OCI-LY1 (cell line): ENCODE data around the gene ZNF318.
"Not testable (repeated sequence)": the region's sequence is repeated elsewhere in the genome, so short reads cannot be mapped to it uniquely, and the experiment has no call there.

Source experiments
- H2AFZ ChIP-seq: fragments of 200-600 bp; sonication (generic), shearing (Covaris generic); 2 replicates; pipeline ENCODE4 v1.6.0; 2014; ENCODE audit warnings: antibody characterized with exemption, mild to moderate bottlenecking, low read length
- H3F3A ChIP-seq: fragments of 200-600 bp; sonication (generic), shearing (Covaris generic); 2 replicates; pipeline ENCODE4 v1.6.0; 2014; ENCODE audit warnings: mild to moderate bottlenecking, antibody characterized with exemption, low read length, moderate library complexity; ENCODE audit not compliant: insufficient read depth
- H3K27ac ChIP-seq: fragments of 200-600 bp; sonication (generic); 2 replicates; pipeline ENCODE4 v1.5.1; 2014; ENCODE audit warnings: low read length, mixed run types, mild to moderate bottlenecking, low read depth; ENCODE audit not compliant: poor library complexity, severe bottlenecking
- H3K27me3 ChIP-seq: fragments of 200-600 bp; sonication (generic); 2 replicates; pipeline ENCODE4 v1.6.0; 2014; ENCODE audit warnings: antibody characterized with exemption, mild to moderate bottlenecking, low read length, moderate library complexity; ENCODE audit not compliant: insufficient read depth
- H3K36me3 ChIP-seq: fragments of 200-600 bp; sonication (generic); 2 replicates; pipeline ENCODE4 v1.6.1; 2014; ENCODE audit warnings: mild to moderate bottlenecking, antibody characterized with exemption, low read length, moderate library complexity, mixed read lengths; ENCODE audit not compliant: insufficient read depth
- H3K4me1 ChIP-seq: fragments of 200-600 bp; sonication (generic); 2 replicates; pipeline ENCODE4 v1.5.1; 2014; ENCODE audit warnings: mild to moderate bottlenecking, low read length, moderate library complexity; ENCODE audit not compliant: insufficient read depth, severe bottlenecking
- H3K4me2 ChIP-seq: fragments of 200-600 bp; sonication (generic), shearing (Covaris generic); 2 replicates; pipeline ENCODE4 v1.6.1; 2014; ENCODE audit warnings: low read length
- H3K4me3 ChIP-seq: fragments of 200-600 bp; sonication (generic); 2 replicates; pipeline ENCODE4 v1.5.1; 2014; ENCODE audit warnings: low read length, low read depth, mild to moderate bottlenecking, mixed read lengths; ENCODE audit not compliant: poor library complexity, severe bottlenecking
- H3K79me2 ChIP-seq: fragments of 200-600 bp; shearing (Covaris generic); 2 replicates; pipeline ENCODE4 v1.6.1; 2016; ENCODE audit warnings: mixed run types, low read length, mixed read lengths; ENCODE audit not compliant: insufficient read depth
- H3K9ac ChIP-seq: fragments of 200-600 bp; sonication (generic), shearing (Covaris generic); 2 replicates; pipeline ENCODE4 v1.6.1; 2014; ENCODE audit warnings: mild to moderate bottlenecking, low read length, mixed read lengths
- H3K9me2 ChIP-seq: fragments of 200-600 bp; sonication (generic), shearing (Covaris generic); 2 replicates; pipeline ENCODE4 v1.6.1; 2014; ENCODE audit warnings: low read depth, mild to moderate bottlenecking, low read length, mixed read lengths
- H3K9me3 ChIP-seq: fragments of 200-600 bp; shearing (Covaris generic); 2 replicates; pipeline ENCODE4 v1.6.1; 2014; ENCODE audit warnings: low read length, mixed read lengths
- H4K20me1 ChIP-seq: fragments of 200-600 bp; sonication (generic), shearing (Covaris generic); 2 replicates; pipeline ENCODE4 v1.6.0; 2016; ENCODE audit warnings: mild to moderate bottlenecking, low read length; ENCODE audit not compliant: insufficient read depth
- CTCF ChIP-seq: fragments of 200-600 bp; sonication (generic), shearing (Covaris generic); IDR thresholded peaks from 2 replicates; pipeline ENCODE4 v1.5.1; 2017; ENCODE audit warnings: mild to moderate bottlenecking, antibody characterized with exemption, low read length, moderate library complexity, mixed read lengths
- EZH2 ChIP-seq: fragments of 200-600 bp; sonication (generic), shearing (Covaris generic); IDR thresholded peaks from 2 replicates; pipeline ENCODE4 v1.8.0; 2017; ENCODE audit warnings: borderline replicate concordance, mixed run types, mild to moderate bottlenecking, antibody characterized with exemption, low read length, moderate library complexity, mixed read lengths

The ZNF318 gene

GRCh38 chr6:43375693-43376092, 6.2 kb upstream of the ZNF318 start:
- H3K9me3 ChIP-seq = no peaks in the 10 kb centered on the region
- no peaks in the 10 kb centered on the region for H3K27me3 ChIP-seq
- H3K4me2 ChIP-seq = no peak overlapping the region
- H3K4me3 ChIP-seq = no peak overlapping the region
- TF ChIP-seq EZH2 = no peak
- H4K20me1 ChIP-seq = no peaks in the 10 kb centered on the region
- H3F3A ChIP-seq = no peaks in the 10 kb centered on the region
- H3K9me2 ChIP-seq = no peaks in the 10 kb centered on the region
- H3K4me1 ChIP-seq = peaks cover 26% of the 10 kb centered on the region
- no peak overlapping the region for H3K9ac ChIP-seq
- H3K79me2 ChIP-seq = no peaks in the 10 kb centered on the region
- H3K36me3 ChIP-seq = no peaks in the 10 kb centered on the region
- no peak overlapping the region for H2AFZ ChIP-seq
- H3K27ac ChIP-seq = no peak overlapping the region

GRCh38 chr6:43373252-43373875, 3.9 kb upstream of the ZNF318 start:
- Histone ChIP-seq H3K4me1 (peaks cover 26% of the 10 kb centered on the region), H3K27me3 (no peaks in the 10 kb centered on the region), H3K79me2 (no peaks in the 10 kb centered on the region), H3F3A (no peaks in the 10 kb centered on the region), H4K20me1 (no peaks in the 10 kb centered on the region), H3K36me3 (no peaks in the 10 kb centered on the region), H3K9ac (no peak overlapping the region), H3K9me3 (no peaks in the 10 kb centered on the region), H3K4me2 (no peak overlapping the region), H3K27ac (no peak overlapping the region), H3K9me2 (no peaks in the 10 kb centered on the region), H2AFZ (no peak overlapping the region), H3K4me3 (no peak overlapping the region)
- no peak for TF ChIP-seq EZH2

- Histone ChIP-seq H3K27ac (peak overlapping the region; percentile 70), H3K4me3 (peak overlapping the region; percentile 90), H3K4me2 (peak overlapping the region; percentile 86), H3K9ac (peak overlapping the region; percentile 88), H2AFZ (peak overlapping the region; percentile 79), H3K4me1 (peaks cover 40% of the 10 kb centered on the region)
- H4K20me1 ChIP-seq, H3K9me3 ChIP-seq, H3K9me2 ChIP-seq, H3K36me3 ChIP-seq, H3K27me3 ChIP-seq, H3K79me2 ChIP-seq, H3F3A ChIP-seq: not testable (repeated sequence)
These were observed 645 bp upstream of the ZNF318 start for GRCh38 chr6:43370003-43370580.

- Histone ChIP-seq H3K9me2 (no peaks in the 10 kb centered on the region), H4K20me1 (no peaks in the 10 kb centered on the region), H2AFZ (no peak overlapping the region), H3K79me2 (no peaks in the 10 kb centered on the region), H3K27ac (peak overlapping the region; percentile 34), H3K27me3 (no peaks in the 10 kb centered on the region), H3K4me3 (peak overlapping the region; percentile 90), H3K4me2 (peak overlapping the region; percentile 95), H3F3A (no peaks in the 10 kb centered on the region), H3K36me3 (peaks cover 21% of the 10 kb centered on the region), H3K9me3 (no peaks in the 10 kb centered on the region), H3K4me1 (peaks cover 37% of the 10 kb centered on the region), H3K9ac (peak overlapping the region; percentile 88)
- no peak for TF ChIP-seq EZH2
- TF ChIP-seq CTCF = no peak
These were observed 937 bp downstream of the ZNF318 start for GRCh38 chr6:43368259-43369160.
